GF-D8 (cell line): ENCODE data around the gene SCAPER.
"Not testable (repeated sequence)": the region's sequence is repeated elsewhere in the genome, so short reads cannot be mapped to it uniquely, and the experiment has no call there.

Source experiments
- DNase-seq: peaks from one replicate; lab custom pipeline; 2025; lab: John Stamatoyannopoulos, UW

SCAPER gene

DNA sequence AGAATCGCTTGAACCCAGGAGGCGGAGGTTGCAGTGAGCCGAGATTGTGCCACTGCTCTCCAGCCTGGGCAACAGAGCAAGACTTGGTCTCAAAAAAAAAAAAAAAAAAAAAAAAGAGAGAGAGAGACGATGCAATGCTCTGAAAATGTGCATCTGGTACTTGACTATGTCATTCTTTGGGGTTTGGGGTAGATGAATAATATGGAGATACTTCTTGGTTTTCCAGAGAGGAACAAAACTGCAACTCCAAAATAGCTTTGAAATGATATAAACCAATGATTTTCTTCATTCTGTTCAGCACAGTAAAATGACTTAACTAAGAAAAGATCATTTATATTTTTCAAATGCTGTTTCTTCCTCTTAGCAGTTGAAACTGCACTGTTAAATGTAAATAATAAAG lies 409.7 kb downstream of the SCAPER start:
- DNase-seq, result no peak

DNA sequence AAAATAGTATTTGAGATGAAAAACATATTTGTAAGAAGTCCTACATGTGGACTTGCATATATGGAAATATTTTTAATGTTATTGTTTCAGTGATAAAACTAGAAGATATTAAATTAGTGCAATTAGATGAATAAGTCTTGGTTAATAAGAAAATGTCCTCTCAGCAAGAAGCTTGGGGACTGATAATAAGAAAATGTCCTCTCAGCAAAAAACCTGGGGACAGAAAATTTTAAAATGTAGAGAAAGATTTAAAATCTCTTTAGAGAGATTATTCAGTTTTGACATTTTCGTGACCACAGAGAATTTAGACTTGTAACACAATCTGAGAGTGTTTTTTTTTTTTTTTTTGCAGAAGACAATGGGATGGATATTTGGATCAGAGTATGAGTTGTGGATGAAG lies 412.6 kb downstream of the SCAPER start:
- no peak for DNase-seq

DNA sequence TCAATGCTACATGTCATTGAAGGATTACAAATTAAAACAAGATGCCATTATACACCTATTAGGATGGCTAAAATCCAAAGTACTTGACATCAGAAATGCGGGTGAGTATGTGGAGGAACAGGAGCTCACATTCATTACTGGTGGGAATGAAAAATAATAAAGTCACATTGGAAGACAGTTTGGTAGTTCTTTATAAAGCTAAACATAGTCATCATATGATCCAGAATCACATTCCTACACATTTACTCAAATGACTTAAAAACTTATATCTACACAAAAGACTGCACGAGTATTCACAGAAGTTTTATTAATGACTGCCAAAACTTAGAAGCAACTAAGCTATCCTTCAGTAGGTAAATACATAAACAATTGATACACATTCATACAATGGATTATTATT lies 421.4 kb downstream of the SCAPER start:
- DNase-seq, result no peak

DNA sequence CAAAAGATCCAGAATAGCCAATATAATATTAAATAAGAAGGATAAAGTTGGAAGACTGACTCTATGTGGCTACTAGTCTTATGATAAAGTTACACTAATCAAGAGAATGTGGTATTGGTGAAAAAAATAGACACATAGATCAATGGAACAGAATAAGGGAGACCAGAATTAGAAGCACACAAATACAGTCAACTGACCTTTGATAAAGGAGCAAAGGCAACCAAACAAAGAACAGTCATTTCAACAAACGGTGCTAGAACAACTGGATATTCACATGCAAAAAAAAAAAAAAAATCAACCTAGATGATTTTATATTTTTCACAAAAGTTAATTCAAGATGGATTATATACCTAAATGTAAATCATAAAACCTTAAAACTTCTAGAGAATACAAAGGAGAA lies 422.1 kb downstream of the SCAPER start:
- no peak for DNase-seq

GRCh38 chr15:76480267-76480666 lies 424.9 kb downstream of the SCAPER start:
- no peak for DNase-seq

DNA sequence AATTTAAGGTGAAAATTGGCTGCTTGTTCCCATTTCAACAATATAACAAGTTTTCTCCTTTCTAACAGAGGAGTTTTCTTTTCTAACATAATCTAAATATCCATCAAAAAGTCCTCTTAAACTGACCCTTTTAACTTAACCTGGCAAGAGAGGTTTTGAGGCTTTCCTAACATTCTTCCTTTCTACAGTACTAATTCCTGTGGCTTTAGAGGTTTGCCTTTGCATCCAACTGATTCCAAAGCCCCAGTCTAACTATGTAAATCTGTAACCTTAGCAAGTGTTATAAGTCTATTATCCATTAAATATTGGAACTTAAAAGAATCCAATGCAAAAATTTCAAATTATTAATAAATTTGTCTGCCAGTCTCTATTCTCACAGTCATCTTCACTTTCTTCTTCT lies 434.4 kb downstream of the SCAPER start:
- DNase-seq, result no peak

DNA sequence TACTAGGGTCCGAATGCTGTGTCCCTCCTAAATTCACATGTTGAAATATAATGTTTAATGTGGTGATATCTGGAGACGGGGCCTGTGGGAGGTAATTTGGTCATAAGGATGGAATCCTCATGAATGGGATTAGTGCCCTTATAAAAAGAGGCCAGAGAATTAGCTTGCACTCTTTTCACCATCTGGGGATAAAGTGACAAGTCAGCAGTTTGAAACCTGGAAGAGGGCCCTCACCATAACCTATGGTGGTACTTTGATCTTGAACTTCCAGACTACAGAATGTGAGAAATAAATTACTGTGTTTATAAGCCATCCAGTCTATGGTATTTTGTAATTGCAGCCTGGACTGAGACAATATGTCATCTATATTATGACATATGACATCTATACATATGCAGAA lies 436.4 kb downstream of the SCAPER start:
- no peak for DNase-seq

DNA sequence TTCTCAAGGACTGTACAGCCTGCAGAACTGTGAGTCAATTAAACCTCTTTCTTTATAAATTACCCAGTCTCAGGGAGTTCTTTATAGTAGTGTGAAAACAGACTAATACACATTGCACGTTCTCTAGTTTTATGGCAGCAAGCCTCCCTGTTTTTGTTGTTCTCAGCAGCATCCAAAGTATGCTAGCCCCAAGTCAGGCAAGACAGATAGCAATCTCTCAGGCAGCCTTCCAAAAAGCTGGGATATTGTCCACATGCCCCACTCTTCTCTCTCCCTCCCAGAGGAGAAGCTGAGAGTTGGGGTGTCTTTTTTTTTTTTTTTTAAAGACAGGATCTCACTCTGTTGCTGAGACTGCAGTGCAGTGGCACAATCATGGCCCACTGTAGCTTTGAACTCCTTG lies 438.0 kb downstream of the SCAPER start:
- no peak for DNase-seq

DNA sequence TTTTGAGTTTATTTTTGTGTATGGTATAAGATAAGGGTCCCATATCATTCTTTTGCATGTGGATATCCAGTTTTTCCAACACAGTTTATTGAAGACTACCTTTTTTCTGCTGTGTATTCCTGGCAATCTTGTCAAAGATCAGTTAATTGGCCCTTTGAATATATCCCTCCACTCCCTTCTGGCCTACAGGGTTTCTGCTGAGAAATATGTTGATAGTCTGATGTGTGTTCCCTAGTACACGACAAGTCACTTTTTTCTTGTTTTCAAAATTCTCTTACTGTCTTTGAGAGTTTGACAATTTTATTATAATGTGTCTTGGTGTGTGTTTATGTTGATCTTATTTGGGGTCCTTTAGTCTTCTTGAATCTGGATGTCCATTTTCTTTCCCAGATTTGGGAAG lies 439.4 kb downstream of the SCAPER start:
- no peak for DNase-seq

DNA sequence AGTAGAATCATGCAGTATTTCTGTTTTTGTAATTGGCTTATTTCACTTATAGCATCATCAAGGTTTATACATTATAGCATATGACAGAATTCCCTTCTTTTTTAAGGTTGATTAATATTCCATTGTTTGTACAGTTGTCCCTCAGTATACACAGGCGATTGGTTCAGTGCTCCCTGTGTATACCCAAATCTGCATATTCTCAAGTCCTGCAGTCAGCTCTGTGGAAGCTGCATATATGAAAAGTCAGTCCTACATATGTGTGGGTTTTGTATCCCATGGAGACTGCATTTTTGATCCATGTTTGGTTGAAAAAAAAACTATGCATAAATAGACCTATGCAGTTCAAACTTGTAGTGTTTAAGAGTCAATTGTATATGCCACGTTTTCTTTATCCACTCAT lies 440.9 kb downstream of the SCAPER start:
- DNase-seq, result no peak

- DNase-seq, result no peak
Measured at GRCh38 chr15:76460871-76461270, 444.3 kb downstream of the SCAPER start.

DNA sequence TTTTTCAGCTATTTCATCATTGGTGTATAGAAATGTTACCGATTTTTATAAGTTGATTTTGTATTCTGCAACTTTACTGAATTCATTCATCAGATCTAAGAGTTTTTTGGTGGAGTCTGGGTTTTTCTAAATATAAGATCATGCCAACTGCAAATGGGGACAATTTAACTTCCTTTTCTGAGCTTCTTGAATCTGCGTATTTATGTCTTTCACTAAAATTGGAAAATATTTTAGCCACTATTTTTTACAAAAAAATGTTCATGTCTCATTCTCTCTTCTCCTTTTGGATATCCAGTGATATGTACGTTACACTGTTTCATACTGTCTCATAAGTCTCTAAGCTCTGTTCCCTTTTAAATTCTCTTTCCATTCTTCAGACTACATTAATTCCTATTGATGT lies 444.8 kb downstream of the SCAPER start:
- no peak for DNase-seq

DNA sequence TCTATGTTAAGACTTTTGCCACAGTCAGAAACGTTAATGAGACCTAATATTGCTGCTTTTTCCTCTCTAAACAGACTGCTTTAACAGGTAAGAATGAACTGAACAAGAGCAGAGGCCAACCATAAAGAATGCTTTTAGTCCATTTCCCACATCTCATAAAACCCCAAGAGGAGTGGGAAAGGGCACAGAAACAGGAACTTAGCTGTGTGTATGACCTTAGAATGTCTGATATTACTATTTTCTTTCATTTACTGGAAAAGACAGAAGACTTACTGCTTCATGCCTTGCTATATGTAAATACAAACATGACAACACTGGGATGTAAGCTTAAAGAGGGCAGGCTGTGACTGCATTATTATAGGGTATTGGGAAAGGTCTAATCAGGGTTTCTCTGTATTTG lies 453.6 kb downstream of the SCAPER start:
- DNase-seq, result no peak

GRCh38 chr15:76449455-76449854 lies 455.7 kb downstream of the SCAPER start:
- DNase-seq, result no peak

DNA sequence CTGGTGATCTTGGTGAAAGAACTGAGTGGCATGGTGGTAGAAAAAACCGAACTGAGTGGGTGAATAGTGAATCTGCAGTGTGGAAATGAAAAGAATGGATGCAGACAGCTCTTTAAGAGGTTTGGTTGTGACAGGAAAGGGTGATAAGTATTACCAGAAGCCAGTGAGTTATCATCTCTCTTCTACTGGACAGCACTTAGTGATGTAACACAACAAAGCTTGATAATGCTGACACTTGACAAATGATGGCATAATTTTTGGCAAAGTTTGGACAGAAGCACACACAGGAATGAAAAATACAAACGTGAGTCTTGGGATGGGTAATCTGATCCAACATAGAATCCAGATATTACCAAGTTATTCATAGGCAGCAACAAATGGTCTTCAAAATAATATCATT lies 456.4 kb downstream of the SCAPER start:
- no peak for DNase-seq

DNA sequence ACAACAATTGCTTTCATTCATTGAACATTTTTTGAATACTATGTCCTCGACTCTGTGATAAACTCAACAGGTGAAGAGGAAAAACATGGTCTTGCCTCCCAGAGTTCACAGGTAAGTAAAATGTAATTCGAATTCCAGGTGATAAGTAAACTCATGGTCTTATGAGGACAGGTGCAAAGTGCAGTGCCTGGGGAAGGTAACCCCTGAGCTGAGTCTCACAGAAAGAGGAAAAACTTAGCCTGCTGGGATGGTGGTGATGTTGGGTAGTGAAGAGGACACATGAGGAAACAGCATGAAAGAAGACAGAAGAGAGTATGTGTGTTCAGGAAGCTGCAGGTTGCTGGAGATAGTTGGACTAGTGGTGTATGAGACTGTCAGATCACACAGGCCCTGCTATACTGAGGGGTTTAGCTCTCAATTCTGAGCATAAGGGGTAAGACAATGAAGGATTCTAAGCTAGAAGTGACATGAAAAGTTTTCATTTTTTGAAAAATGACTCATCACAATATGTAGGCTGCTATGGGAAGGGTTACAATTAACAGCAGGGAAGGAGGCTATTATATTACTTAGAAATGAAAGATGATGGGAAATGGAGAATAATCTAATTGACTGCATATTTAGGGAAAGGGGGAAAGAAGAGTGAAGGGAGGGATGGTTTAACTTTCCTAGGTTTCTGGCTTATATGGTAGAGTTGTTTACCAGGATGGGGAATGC lies 457.3 kb downstream of the SCAPER start:
- no peak for DNase-seq

DNA sequence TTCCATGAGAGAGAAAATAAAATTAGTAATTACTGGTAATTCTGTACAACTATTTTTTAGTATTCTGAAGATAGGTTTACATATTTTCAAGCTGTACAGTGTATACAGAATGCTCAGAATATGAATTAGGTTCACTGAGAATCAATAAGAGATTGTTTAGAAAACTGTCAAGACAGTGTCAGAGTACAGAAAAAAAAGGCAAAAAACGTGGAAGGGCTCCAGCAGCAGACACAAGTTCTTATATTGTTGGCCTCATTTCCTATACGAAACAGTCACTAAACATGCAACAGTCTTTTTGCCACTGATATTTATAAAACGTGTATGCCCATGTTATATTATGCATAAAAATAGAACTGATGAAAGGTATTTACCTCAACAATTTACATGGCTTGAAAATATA lies 464.7 kb downstream of the SCAPER start:
- no peak for DNase-seq

GRCh38 chr15:76439542-76439941 lies 465.6 kb downstream of the SCAPER start:
- no peak for DNase-seq

GRCh38 chr15:76433798-76434400 lies 471.2 kb downstream of the SCAPER start:
- DNase-seq, result no peak

- DNase-seq, result not testable (repeated sequence)
Measured at GRCh38 chr15:76433036-76433435, 472.1 kb downstream of the SCAPER start.

- no peak for DNase-seq
Measured at GRCh38 chr15:76432604-76433003, 472.5 kb downstream of the SCAPER start.

- DNase-seq, result no peak
Measured at GRCh38 chr15:76431971-76432370, 473.2 kb downstream of the SCAPER start.

GRCh38 chr15:76430711-76431110 lies 474.4 kb downstream of the SCAPER start:
- not testable (repeated sequence) for DNase-seq

DNA sequence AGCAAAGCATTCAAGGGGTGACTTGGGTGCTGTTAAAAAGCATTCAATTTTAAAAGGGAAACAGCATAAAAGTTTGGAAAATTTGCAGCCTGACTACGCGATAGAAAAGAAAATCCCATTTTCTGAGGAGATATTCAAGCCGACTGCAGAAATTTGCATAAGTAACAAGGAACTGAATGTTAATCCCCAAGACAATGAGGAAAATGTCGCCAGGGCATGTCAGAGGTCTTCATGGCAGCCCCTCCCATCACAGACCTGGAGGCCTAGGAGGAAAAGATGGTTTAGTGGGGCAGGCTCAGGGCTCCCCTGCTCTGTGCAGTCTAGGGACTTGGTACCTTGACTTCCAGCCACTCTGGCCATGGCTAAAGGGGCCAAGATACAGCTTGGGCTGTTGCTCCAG lies 475.5 kb downstream of the SCAPER start:
- no peak for DNase-seq
